Measurements from ENCODE around the gene LRMDA. TPM values are rescaled to one million over a fixed set of nuclear protein-coding genes. Genes with fewer than 3 reads are reported as not detected.

The LRMDA gene
- total RNA-seq, 1 experiment from 2014 or later, result not detected

DNA sequence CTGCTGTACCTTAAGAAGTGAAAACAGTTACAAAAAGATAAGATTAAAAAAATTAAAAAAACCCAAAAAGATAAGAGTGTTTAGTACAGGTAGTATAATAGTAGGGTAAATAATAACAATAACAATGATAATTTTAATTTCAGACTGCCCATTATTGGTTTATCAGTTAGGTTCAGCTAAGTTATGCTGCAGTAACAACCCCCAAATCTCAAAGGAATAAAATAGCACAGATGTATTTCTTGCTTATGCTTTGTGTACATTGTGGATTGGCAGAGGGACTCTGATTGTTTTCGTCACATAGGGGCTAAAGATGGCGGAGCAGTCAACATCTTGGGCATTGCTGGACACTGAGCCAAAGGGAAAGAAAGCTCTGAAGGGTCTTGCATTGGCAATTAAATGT lies 264.6 kb downstream of the LRMDA start:
- Histone ChIP-seq H3K36me3 (ENCODE audit: insufficient read depth, low read length, poor library complexity, severe bottlenecking) (no peaks in the 10 kb centered on the region), H3K4me1 (ENCODE audit: insufficient read depth, low read length, poor library complexity, severe bottlenecking) (no peaks in the 10 kb centered on the region), H3K27me3 (replicated peaks; ENCODE audit: insufficient read depth, low read depth, low read length, poor library complexity) (peaks cover 18% of the 10 kb centered on the region), H3K27ac (ENCODE audit: low read depth, low read length, poor library complexity, severe bottlenecking) (no peak overlapping the region), H3K4me3 (ENCODE audit: low read depth, low read length, poor library complexity, severe bottlenecking) (no peak overlapping the region), H3K9me3 (ENCODE audit: low read depth, low read length, poor library complexity, severe bottlenecking) (no peaks in the 10 kb centered on the region)
- DNase-seq (ENCODE audit: low spot score), result no peak
- CTCF ChIA-PET, result no interaction called here
- intact Hi-C loops (cut with micrococcal nuclease; ENCODE audit: unreplicated experiment), result no loop called here
- BruUV-seq (replicated peaks), result no TSS peak
- TF ChIP-seq EZH2 (IDR thresholded peaks at IDR 0.05; ENCODE audit: borderline replicate concordance, low read depth, low read length, poor library complexity, severe bottlenecking), result no peak
- TF ChIP-seq, protein P1, sequence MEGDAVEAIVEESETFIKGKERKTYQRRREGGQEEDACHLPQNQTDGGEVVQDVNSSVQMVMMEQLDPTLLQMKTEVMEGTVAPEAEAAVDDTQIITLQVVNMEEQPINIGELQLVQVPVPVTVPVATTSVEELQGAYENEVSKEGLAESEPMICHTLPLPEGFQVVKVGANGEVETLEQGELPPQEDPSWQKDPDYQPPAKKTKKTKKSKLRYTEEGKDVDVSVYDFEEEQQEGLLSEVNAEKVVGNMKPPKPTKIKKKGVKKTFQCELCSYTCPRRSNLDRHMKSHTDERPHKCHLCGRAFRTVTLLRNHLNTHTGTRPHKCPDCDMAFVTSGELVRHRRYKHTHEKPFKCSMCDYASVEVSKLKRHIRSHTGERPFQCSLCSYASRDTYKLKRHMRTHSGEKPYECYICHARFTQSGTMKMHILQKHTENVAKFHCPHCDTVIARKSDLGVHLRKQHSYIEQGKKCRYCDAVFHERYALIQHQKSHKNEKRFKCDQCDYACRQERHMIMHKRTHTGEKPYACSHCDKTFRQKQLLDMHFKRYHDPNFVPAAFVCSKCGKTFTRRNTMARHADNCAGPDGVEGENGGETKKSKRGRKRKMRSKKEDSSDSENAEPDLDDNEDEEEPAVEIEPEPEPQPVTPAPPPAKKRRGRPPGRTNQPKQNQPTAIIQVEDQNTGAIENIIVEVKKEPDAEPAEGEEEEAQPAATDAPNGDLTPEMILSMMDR (conservative IDR thresholded peaks at IDR 0.05; ENCODE audit: low read depth, low read length), result no peak
- POLR2A ChIA-PET (ENCODE audit: low non-redundant PET), result interaction anchor here (0.7 kb wide), 1 partner anchor 49 kb away, joined by 5 read pairs; no protein-coding TSS in a partner anchor

DNA sequence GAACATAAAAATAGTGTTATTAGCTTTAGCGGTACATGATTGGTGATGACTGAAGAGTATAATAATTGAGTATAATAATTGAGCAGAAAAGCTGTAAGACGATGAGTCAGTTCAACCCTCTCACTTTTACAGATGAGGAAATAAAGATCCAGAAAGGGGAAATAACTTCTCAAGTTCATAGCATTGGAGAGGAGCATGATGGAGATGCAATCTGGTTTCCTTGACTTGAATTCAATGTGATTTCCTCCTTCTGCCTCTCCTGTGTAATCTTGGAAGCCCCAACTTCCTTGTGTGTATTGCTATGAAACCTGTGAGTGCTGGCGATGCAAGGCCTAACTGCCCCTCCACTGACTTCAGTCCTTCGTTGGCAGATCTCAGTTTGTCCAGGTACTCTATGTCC lies 265.1 kb downstream of the LRMDA start:
- BruUV-seq (replicated peaks), result no TSS peak
- ChIA-PET CTCF (no interaction called here), POLR2A (ENCODE audit: low non-redundant PET) (no interaction called here)
- Histone ChIP-seq H3K4me1 (ENCODE audit: insufficient read depth, low read length, poor library complexity, severe bottlenecking) (no peaks in the 10 kb centered on the region), H3K27ac (ENCODE audit: low read depth, low read length, poor library complexity, severe bottlenecking) (no peak overlapping the region), H3K27me3 (replicated peaks; ENCODE audit: insufficient read depth, low read depth, low read length, poor library complexity) (peaks cover 18% of the 10 kb centered on the region), H3K9me3 (ENCODE audit: low read depth, low read length, poor library complexity, severe bottlenecking) (no peaks in the 10 kb centered on the region), H3K36me3 (ENCODE audit: insufficient read depth, low read length, poor library complexity, severe bottlenecking) (no peaks in the 10 kb centered on the region), H3K4me3 (ENCODE audit: low read depth, low read length, poor library complexity, severe bottlenecking) (no peak overlapping the region)
- DNase-seq (ENCODE audit: low spot score), result no peak
- intact Hi-C loops (cut with micrococcal nuclease; ENCODE audit: unreplicated experiment), result no loop called here
- TF ChIP-seq, protein P1 (conservative IDR thresholded peaks at IDR 0.05; ENCODE audit: low read depth, low read length), result no peak
- TF ChIP-seq EZH2 (IDR thresholded peaks at IDR 0.05; ENCODE audit: borderline replicate concordance, low read depth, low read length, poor library complexity, severe bottlenecking), result no peak

DNA sequence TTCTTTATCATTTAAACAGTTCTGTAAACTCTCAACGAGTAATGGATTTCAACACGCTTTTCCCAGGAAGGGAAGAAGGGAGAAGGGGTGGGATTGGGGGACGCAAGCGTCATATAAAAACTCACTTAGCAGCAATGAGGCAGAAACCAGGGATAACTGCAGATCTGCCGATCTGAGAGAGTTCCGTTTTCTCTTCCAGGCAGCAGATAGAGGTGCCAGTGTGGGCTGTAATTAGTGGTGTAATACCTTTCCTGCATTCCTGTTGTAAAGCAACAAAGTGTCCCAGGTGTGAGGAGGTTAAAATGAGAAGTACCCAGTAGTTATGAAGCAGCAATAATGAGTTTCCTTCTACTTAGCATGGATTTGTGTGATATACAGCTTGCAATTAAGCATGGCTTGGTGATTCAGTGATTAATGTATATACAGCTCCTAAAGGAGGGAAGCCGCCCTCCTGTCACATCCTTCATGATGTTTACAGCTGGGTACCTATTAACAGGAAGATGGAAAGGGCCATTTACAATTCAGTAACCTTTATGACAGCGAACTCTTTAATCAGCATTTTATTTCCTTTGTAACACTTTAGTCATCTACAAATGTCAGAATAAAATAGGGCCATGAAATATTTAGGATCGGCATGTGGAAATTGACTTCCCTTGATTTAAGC lies 271.9 kb downstream of the LRMDA start:
- POLR2A ChIA-PET (ENCODE audit: low non-redundant PET), result no interaction called here
- no TSS peak for BruUV-seq (replicated peaks)
- H3K4me3 ChIP-seq (ENCODE audit: low read depth, low read length, poor library complexity, severe bottlenecking), result no peak overlapping the region
- no peaks in the 10 kb centered on the region for H3K9me3 ChIP-seq (ENCODE audit: low read depth, low read length, poor library complexity, severe bottlenecking)
- H3K4me1 ChIP-seq (ENCODE audit: insufficient read depth, low read length, poor library complexity, severe bottlenecking), result no peaks in the 10 kb centered on the region
- H3K27ac ChIP-seq (ENCODE audit: low read depth, low read length, poor library complexity, severe bottlenecking), result no peak overlapping the region
- H3K27me3 ChIP-seq (replicated peaks; ENCODE audit: insufficient read depth, low read depth, low read length, poor library complexity), result peaks cover 35% of the 10 kb centered on the region
- H3K36me3 ChIP-seq (ENCODE audit: insufficient read depth, low read length, poor library complexity, severe bottlenecking), result no peaks in the 10 kb centered on the region
- no peak for DNase-seq (ENCODE audit: low spot score)
- intact Hi-C loops (cut with micrococcal nuclease; ENCODE audit: unreplicated experiment), result no loop called here
- no peak for TF ChIP-seq EZH2 (IDR thresholded peaks at IDR 0.05; ENCODE audit: borderline replicate concordance, low read depth, low read length, poor library complexity, severe bottlenecking)
- TF ChIP-seq, protein P1 (conservative IDR thresholded peaks at IDR 0.05; ENCODE audit: low read depth, low read length), result no peak
- CTCF ChIA-PET, result no interaction called here
